Heart left ventricle (tissue), 13 donors: ENCODE data around the gene CLSTN2.

Experiments used
- POLR2A ChIP-seq, 2 donors: fragments of 450-650 bp; IDR thresholded peaks; one replicate each; pipeline ENCODE4 v1.6.1; 2017; ENCODE audit warnings: antibody characterized with exemption in 2 of 2, mild to moderate bottlenecking in 2 of 2, moderate library complexity in 2 of 2
- TF ChIP-seq, protein P1 (sequence below), 12 donors: fragments of 200-600 bp; sonication (generic) in 4 of 12; IDR thresholded peaks; one replicate each; pipeline versions ENCODE4 v1.5.0 to v1.8.0; 2018 to 2022; ENCODE audit warnings: antibody characterized with exemption in 12 of 12, mild to moderate bottlenecking in 5 of 12
- donor health status: ischemic (EF 13 %, LVEDD 7.1; RV severe dilation, severe dysfunction).
- donor health status: DM: no; HTN: yes; CAD: no.
- donor health status: DM: no; HTN: no; CAD: no.
- donor health status: ischemic (EF 25% LVEDD 6.9; RV normal size, moderate dysfunction).
- donor health status: ischemic (EF 25% LVEDD 5.7; RV mildly dilated, moderate dysfunction).
- donor health status: ischemic (EF 35%, LVEDD 5.7; RV mildly dilated, moderate dysfunction).
- donor health status: nonischemic (EF 11% LVEDD 7.7; RV severe dilation, severe dysfunction).
- donor health status: DM: yes; HTN: yes; CAD: no.
- donor health status: PGD.
- donor health status: ischemic (EF 29% LVEDD 5.4; RV normal size, mild dysfunction).
- donor health status: nonischemic (EF 23%, LVEDD 6.1; RV moderate dilation, normal function).

DNA sequence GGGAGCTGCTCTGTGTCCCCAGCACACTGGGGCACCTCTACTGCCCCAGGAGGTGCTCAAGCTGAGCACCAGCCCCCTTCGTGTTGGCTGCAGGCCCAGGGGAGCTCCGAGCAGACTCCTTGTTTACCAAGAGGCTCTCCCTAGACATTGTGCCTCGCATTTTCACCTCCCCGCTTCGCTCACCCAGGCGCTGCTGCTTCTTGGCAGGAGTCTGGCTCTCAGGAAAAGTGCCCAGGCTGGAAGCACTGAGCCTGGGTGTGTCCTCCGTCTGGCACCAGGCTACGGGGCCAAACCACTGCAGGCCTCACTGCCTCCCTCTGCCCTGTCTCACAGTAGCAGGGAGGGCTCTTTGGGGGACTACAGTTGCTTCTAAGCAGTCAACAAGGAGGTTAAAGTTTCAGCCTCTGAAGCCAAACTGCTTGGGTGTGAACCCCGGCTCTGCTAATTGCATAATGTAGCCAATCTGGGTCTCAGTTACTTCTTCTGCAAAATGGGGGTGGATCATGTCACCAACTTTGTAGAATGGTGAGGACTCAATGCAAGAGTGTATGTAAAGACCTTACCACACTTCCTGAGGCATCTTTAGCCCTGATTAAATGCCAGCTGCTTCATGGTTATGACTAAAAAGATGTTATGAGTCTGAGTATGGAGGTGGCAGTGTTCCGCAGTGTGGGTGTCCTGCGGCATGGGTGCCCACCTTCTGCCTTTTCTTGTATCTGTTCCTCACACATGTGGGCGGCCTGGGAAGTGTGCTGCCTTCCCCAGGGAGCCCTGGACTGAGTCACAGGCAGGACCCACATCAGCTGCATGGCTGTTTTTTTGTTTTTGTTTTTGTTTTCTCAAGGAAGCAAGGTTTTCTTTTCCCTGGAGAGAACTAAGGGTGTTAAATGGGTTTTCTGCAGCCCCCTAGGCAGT, 88.9 kb downstream of the CLSTN2 start:
- no peak for TF ChIP-seq POLR2A (IDR thresholded peaks at IDR 0.05)
- TF ChIP-seq, protein P1, sequence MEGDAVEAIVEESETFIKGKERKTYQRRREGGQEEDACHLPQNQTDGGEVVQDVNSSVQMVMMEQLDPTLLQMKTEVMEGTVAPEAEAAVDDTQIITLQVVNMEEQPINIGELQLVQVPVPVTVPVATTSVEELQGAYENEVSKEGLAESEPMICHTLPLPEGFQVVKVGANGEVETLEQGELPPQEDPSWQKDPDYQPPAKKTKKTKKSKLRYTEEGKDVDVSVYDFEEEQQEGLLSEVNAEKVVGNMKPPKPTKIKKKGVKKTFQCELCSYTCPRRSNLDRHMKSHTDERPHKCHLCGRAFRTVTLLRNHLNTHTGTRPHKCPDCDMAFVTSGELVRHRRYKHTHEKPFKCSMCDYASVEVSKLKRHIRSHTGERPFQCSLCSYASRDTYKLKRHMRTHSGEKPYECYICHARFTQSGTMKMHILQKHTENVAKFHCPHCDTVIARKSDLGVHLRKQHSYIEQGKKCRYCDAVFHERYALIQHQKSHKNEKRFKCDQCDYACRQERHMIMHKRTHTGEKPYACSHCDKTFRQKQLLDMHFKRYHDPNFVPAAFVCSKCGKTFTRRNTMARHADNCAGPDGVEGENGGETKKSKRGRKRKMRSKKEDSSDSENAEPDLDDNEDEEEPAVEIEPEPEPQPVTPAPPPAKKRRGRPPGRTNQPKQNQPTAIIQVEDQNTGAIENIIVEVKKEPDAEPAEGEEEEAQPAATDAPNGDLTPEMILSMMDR (IDR thresholded peaks at IDR 0.05) = no peak
